Large intestine (tissue), 3 donors: ENCODE data around the gene SLC66A1. TPM values are rescaled to one million over a fixed set of nuclear protein-coding genes. Genes with fewer than 3 reads are reported as not detected.

Experiments
- DNase-seq, 2 donors: peaks; one replicate each; pipeline versions ENCODE4 v3.0.0 to v3.0.0-alpha.2; 2013
- H3K27ac ChIP-seq: one replicate; pipeline ENCODE4 v1.5.1; 2013; ENCODE audit warnings: low read length
- H3K27me3 ChIP-seq: 2 replicates; pipeline ENCODE4 v1.6.1; 2013; ENCODE audit warnings: low read length; ENCODE audit not compliant: control insufficient read depth, insufficient read depth
- H3K36me3 ChIP-seq: 2 replicates; pipeline ENCODE4 v1.6.1; 2013; ENCODE audit warnings: low read length; ENCODE audit not compliant: control insufficient read depth, insufficient read depth
- H3K4me1 ChIP-seq: one replicate; pipeline ENCODE4 v1.6.1; 2013; ENCODE audit warnings: low read length; ENCODE audit not compliant: control insufficient read depth, insufficient read depth
- H3K4me3 ChIP-seq: one replicate; pipeline ENCODE4 v1.5.1; 2013; ENCODE audit warnings: low read length
- H3K9me3 ChIP-seq: one replicate; pipeline ENCODE4 v1.6.1; 2013; ENCODE audit warnings: mild to moderate bottlenecking, low read depth, low read length, moderate library complexity; ENCODE audit not compliant: control insufficient read depth
- WGBS: methylation state at CpG from one replicate; pipeline ENCODE4 v1.1.5; 2013; ENCODE audit warnings: low lambda C conversion rate; ENCODE audit not compliant: insufficient coverage; 5-methylcytosine and 5-hydroxymethylcytosine counted together
- polyA plus RNA-seq: library from polyadenylated mRNA; unstranded; fragments of 120-200 nt; gene quantifications from one replicate; pipeline ENCODE4 v1.2.1, GENCODE V29; 2013

The SLC66A1 gene
- polyA plus RNA-seq, 1 donor = 21.5 TPM

DNA sequence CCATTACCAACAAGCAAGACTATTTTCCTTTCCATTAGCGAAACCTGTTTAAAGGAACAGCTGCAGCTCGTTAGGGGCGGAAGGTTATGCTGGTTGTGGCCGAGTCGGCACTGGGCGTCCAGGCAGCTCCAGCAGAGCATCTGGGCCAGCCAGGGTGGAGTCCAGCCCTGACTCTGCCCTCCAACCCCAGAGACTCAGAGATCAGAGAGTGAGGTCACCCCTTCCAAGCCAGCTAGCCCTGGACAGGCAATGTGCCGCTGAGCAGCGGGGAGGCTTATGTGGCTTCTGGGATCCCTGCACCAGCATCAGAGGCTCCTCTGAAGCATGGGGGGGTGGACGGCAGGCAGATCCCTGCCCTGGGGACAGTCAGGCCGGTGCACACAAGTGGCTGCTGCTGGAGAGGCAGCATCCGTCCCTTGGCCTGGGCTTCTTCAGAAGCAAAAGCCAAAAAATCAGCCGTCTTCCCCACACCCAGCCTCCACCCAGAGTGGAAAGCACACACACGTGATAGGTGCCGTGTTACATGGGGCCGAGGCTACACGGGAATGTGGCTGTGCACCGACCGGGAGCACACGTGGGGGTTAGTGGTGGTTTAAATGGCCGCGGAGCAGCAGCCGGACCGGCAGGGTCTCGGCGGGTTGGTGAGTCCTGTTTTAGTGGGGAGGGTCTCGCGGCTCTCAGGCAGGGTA lies 30.1 kb downstream of the SLC66A1 start:
- no CpG with 5 or more reads among the region's 27 CpGs for WGBS
- H3K4me1 ChIP-seq = peaks cover 3% of the 10 kb centered on the region
- H3K4me3 ChIP-seq = no peak overlapping the region
- no peaks in the 10 kb centered on the region for H3K9me3 ChIP-seq
- no peaks in the 10 kb centered on the region for H3K27me3 ChIP-seq
- no peak for DNase-seq
- peaks cover 62% of the 10 kb centered on the region for H3K36me3 ChIP-seq
- H3K27ac ChIP-seq = no peak overlapping the region

GRCh38 chr1:19342894-19343616 lies 30.9 kb downstream of the SLC66A1 start:
- Histone ChIP-seq H3K9me3 (no peaks in the 10 kb centered on the region), H3K4me3 (no peak overlapping the region), H3K4me1 (peaks cover 5% of the 10 kb centered on the region), H3K27me3 (no peaks in the 10 kb centered on the region), H3K27ac (no peak overlapping the region), H3K36me3 (peaks cover 64% of the 10 kb centered on the region)
- WGBS = no CpG with 5 or more reads among the region's 33 CpGs
- DNase-seq = no peak

- DNase-seq = no peak
- Histone ChIP-seq H3K4me1 (peaks cover 7% of the 10 kb centered on the region), H3K27me3 (no peaks in the 10 kb centered on the region), H3K27ac (no peak overlapping the region), H3K36me3 (peaks cover 71% of the 10 kb centered on the region), H3K4me3 (no peak overlapping the region), H3K9me3 (no peaks in the 10 kb centered on the region)
- no CpG with 5 or more reads among the region's 20 CpGs for WGBS
Observed at GRCh38 chr1:19343617-19344350, 31.7 kb downstream of the SLC66A1 start.

DNA sequence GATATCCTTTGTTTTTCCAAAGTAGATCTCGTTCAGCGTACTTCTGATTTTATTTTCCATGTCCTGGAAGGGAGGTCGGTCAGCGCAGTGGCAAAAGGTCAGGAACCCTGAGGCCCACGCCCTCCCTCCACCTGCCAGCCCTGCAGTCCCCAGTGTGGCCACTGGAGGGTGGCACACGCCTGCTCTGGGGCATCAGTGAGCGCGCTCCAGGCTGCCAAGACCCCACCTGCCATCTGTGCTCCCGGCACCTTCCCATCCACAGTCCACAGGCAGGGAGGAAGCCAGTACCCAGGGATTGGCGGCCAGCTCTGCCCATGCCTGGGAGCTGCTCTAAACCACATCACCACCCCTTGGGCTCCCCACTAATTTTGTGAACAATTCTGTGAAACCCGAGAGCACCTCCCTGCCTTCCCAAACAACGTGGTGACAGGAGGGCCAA lies 32.3 kb downstream of the SLC66A1 start:
- H3K9me3 ChIP-seq = no peaks in the 10 kb centered on the region
- peaks cover 73% of the 10 kb centered on the region for H3K36me3 ChIP-seq
- peak in 1 of 2 donors; percentile 35 for DNase-seq
- no peak overlapping the region for H3K4me3 ChIP-seq
- no peak overlapping the region for H3K27ac ChIP-seq
- peaks cover 7% of the 10 kb centered on the region for H3K4me1 ChIP-seq
- H3K27me3 ChIP-seq = no peaks in the 10 kb centered on the region
- no CpG with 5 or more reads among the region's 12 CpGs for WGBS

DNA sequence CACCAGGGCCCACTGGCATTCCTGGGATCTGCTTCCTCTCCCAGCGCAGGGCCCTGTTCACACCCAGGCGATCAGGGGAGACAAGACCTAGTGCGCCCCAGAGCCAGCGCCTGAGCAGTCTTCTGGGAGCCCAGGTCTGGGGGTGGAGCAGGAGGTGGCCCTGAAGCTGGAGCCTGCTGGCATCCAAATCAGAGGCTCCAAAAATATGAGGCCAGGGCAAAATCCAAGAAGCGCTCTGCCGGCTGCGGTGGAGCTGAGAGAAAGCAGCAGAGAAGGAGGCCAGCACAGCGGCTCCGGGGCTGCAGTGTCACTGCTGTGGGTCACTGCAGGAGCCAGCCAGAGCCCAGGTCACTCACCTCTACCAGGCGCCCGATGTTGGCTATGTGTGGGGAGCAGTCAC lies 32.7 kb downstream of the SLC66A1 start:
- no peak for DNase-seq
- H3K4me3 ChIP-seq = no peak overlapping the region
- no CpG with 5 or more reads among the region's 11 CpGs for WGBS
- H3K27me3 ChIP-seq = no peaks in the 10 kb centered on the region
- peaks cover 73% of the 10 kb centered on the region for H3K36me3 ChIP-seq
- H3K4me1 ChIP-seq = peaks cover 7% of the 10 kb centered on the region
- H3K27ac ChIP-seq = no peak overlapping the region
- H3K9me3 ChIP-seq = no peaks in the 10 kb centered on the region

DNA sequence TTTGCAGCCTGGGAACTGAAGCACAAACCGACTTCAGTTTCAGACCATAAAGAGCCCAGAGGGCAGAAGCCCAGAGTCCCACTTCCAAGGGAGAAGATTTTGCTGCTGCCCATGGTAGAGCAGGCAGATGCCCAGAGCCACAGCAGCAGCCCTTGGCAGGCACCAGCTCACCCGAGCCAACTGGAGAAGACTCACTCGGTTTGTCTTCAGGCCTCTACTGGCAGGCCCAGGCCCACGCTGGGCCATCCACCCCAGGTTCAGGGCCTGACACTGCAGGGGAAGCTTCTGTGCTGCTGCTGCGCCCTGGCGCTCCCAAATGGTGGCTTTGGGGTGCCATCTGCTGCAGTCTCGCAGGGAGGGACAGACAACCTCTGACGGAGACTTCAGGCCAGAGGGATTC lies 33.3 kb downstream of the SLC66A1 start:
- Histone ChIP-seq H3K27ac (no peak overlapping the region), H3K4me3 (no peak overlapping the region), H3K36me3 (peaks cover 78% of the 10 kb centered on the region), H3K27me3 (no peaks in the 10 kb centered on the region), H3K9me3 (no peaks in the 10 kb centered on the region), H3K4me1 (peaks cover 7% of the 10 kb centered on the region)
- no peak for DNase-seq
- whole genome bisulfite sequencing = no CpG with 5 or more reads among the region's 8 CpGs

DNA sequence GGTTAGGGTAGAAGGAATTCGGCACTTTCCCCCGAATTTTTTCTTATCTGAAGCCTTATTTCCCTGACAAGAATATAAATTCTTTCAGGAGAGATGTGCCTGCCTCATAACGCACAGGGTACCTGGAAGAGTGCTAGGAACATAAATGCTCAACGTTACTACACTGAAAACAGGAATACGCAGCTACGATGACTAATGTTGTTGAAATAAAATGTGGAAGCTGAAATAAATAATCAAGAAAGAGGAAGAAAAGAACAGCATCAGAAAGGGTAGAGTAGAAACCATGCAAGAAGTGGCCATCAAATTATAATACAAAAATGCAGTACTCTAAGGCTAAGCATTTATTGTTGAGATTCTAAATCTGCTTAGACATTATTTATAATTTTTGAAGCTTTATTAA lies 33.9 kb downstream of the SLC66A1 start:
- WGBS = 83% methylated on average over 4 of the region's 6 CpGs
- no peak overlapping the region for H3K27ac ChIP-seq
- peaks cover 7% of the 10 kb centered on the region for H3K4me1 ChIP-seq
- peaks cover 74% of the 10 kb centered on the region for H3K36me3 ChIP-seq
- no peaks in the 10 kb centered on the region for H3K27me3 ChIP-seq
- no peak for DNase-seq
- no peaks in the 10 kb centered on the region for H3K9me3 ChIP-seq
- H3K4me3 ChIP-seq = no peak overlapping the region

GRCh38 chr1:19347533-19348172 lies 35.5 kb downstream of the SLC66A1 start:
- DNase-seq = peak in 1 of 2 donors; percentile 36
- WGBS = no CpG with 5 or more reads among the region's 14 CpGs
- Histone ChIP-seq H3K4me3 (no peak overlapping the region), H3K36me3 (peaks cover 76% of the 10 kb centered on the region), H3K9me3 (no peaks in the 10 kb centered on the region), H3K4me1 (peaks cover 4% of the 10 kb centered on the region), H3K27ac (peak overlapping the region; percentile 24), H3K27me3 (no peaks in the 10 kb centered on the region)

GRCh38 chr1:19348441-19349198 lies 36.5 kb downstream of the SLC66A1 start:
- H3K27ac ChIP-seq = peak overlapping the region; percentile 24
- peaks cover 77% of the 10 kb centered on the region for H3K36me3 ChIP-seq
- WGBS = no CpG with 5 or more reads among the region's 15 CpGs
- DNase-seq = no peak
- H3K4me3 ChIP-seq = no peak overlapping the region
- H3K27me3 ChIP-seq = no peaks in the 10 kb centered on the region
- H3K9me3 ChIP-seq = no peaks in the 10 kb centered on the region
- H3K4me1 ChIP-seq = peaks cover 4% of the 10 kb centered on the region
